Measurements from ENCODE around the gene RFNG. TPM values are rescaled to one million over a fixed set of nuclear protein-coding genes. Genes with fewer than 3 reads are reported as not detected.

The RFNG gene
- total RNA-seq, 4 donors from 2014 or later = 36.0 to 49.0 (median 38.3) TPM

DNA sequence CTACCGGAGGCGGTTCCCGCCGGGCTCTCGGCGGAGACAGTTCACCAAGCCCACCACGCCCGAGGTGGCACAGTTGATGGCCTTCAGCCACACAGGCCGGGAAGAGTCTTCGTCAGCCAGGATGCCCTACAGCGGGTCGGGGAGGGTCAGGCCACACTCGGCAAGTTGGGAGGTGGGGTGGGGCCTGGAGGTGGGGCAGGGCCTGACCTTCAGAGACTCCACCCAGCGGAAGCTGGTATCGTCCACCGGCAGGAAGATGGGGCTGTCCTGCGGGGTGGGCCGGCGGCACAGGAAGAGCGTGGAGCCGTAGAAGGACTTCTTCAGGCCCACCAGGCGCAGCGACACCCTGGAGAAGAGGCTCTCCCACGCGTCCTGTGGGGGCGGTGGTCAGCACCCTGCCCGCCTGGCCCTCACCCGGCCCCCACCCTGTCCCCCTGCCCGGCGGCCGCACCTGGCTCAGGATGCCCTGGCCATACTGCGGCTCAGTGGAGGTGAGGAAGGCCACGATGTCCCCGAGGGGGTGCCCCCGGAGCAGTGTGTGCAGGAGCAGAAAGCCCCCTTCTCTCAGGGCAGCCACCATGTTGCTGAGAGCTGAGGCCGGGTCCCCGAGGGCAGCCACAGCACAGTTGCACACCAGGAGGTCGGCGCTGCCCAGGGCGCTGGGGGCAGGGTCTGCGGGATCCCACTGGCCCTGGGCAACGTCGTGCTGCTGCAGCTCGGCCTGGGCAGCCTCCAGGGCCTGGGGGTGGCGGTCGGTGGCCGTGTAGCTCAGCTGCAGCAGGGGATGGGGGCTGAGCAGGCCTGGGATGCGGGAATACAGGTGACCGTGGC lies 33.6 kb upstream of the RFNG start:
- TF ChIP-seq CTCF (IDR thresholded peaks at IDR 0.05) (no peak), POLR2A (IDR thresholded peaks at IDR 0.05) (no peak)
- Histone ChIP-seq H3K27ac (no peak overlapping the region), H3K27me3 (no peaks in the 10 kb centered on the region), H3K4me3 (replicated peaks in 1 of 3) (no peak overlapping the region), H3K4me1 (no peaks in the 10 kb centered on the region), H3K36me3 (peaks cover 77 to 98% of the 10 kb centered on the region in 2 donors), H3K9me3 (no peaks in the 10 kb centered on the region)
- WGBS, 2 donors = 89 to 94% methylated on average over 26 to 30 of the region's 49 CpGs
- intact Hi-C loops (cut with DNase I) = no loop called here
- no peak for DNase-seq

GRCh38 chr17:82084373-82085030 lies 32.9 kb upstream of the RFNG start:
- no peak overlapping the region for H3K4me3 ChIP-seq (replicated peaks in 1 of 3)
- H3K9me3 ChIP-seq = no peaks in the 10 kb centered on the region
- no peak overlapping the region for H3K27ac ChIP-seq
- no peaks in the 10 kb centered on the region for H3K4me1 ChIP-seq
- 94 to 97% methylated on average over 22 to 23 of the region's 31 CpGs for WGBS, 2 donors
- H3K36me3 ChIP-seq = peaks cover 71 to 98% of the 10 kb centered on the region in 2 donors
- TF ChIP-seq POLR2A (IDR thresholded peaks at IDR 0.05) (no peak), CTCF (IDR thresholded peaks at IDR 0.05) (no peak)
- intact Hi-C loops (cut with DNase I) = no loop called here
- no peaks in the 10 kb centered on the region for H3K27me3 ChIP-seq
- DNase-seq = no peak

- Histone ChIP-seq H3K27ac (no peak overlapping the region), H3K4me1 (no peaks in the 10 kb centered on the region), H3K9me3 (no peaks in the 10 kb centered on the region), H3K4me3 (replicated peaks in 1 of 3) (no peak overlapping the region), H3K36me3 (peaks cover 68 to 95% of the 10 kb centered on the region in 2 donors), H3K27me3 (no peaks in the 10 kb centered on the region)
- no peak for DNase-seq
- WGBS, 2 donors = 82 to 92% methylated on average over 11 to 39 of the region's 55 CpGs
- no peak for TF ChIP-seq POLR2A (IDR thresholded peaks at IDR 0.05)
- no peak for TF ChIP-seq CTCF (IDR thresholded peaks at IDR 0.05)
- intact Hi-C loops (cut with DNase I) = no loop called here
Observed at GRCh38 chr17:82083533-82084359, 32.1 kb upstream of the RFNG start.

DNA sequence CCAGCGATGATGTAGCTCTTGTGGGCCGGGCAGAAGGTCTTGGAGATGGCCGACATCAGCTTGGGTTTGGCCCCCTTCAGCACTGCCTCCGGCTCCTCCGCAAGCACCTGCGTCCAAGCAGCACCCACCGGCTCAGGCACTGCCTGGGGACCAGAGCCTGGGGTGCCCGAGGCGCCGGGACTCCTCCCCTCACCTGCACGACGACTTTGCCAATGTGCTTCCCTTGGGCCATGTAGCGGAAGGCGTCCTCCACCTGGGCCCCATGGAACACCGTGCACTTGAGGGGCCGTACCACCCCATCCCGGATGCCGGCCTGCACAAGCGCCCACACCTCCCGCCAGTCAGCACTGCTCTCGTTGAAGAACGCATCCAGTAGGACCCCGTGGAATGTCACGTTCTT lies 31.4 kb upstream of the RFNG start:
- no peaks in the 10 kb centered on the region for H3K27me3 ChIP-seq
- no peaks in the 10 kb centered on the region for H3K4me1 ChIP-seq
- TF ChIP-seq POLR2A (IDR thresholded peaks at IDR 0.05) (no peak), CTCF (IDR thresholded peaks at IDR 0.05) (no peak)
- no peaks in the 10 kb centered on the region for H3K9me3 ChIP-seq
- H3K36me3 ChIP-seq = peaks cover 61 to 88% of the 10 kb centered on the region in 2 donors
- no peak overlapping the region for H3K27ac ChIP-seq
- intact Hi-C loops (cut with DNase I) = no loop called here
- no peak for DNase-seq
- no peak overlapping the region for H3K4me3 ChIP-seq (replicated peaks in 1 of 3)
- 93 to 96% methylated on average over 16 to 17 of the region's 24 CpGs for WGBS, 2 donors

All from thyroid gland (tissue), 4 donors.